Measurements from ENCODE around the gene ATG13. TPM values are rescaled to one million over a fixed set of nuclear protein-coding genes. Genes with fewer than 3 reads are reported as not detected.

The ATG13 gene
- polyA plus RNA-seq, 1 of the 3 experiments (the other 2 are of a cell fraction), result 39.4 TPM

GRCh38 chr11:46673713-46674462 is 56.5 kb downstream of the ATG13 start:
- H3K9me2 ChIP-seq, result no peaks in the 10 kb centered on the region
- POLR2A ChIA-PET, result interaction anchor here (0.6 to 1.5 kb wide), 3 partner anchors 13 to 34 kb away, joined by 3 to 4 read pairs (median 3); no protein-coding TSS in a partner anchor
- no peaks in the 10 kb centered on the region for H3K9me3 ChIP-seq
- CTCF ChIA-PET, result interaction anchor here (0.7 to 1.4 kb wide), 6 partner anchors 9 to 284 kb away, joined by 3 to 5 read pairs (median 4); no protein-coding TSS in a partner anchor
- no peaks in the 10 kb centered on the region for H4K20me1 ChIP-seq (ENCODE audit: insufficient read depth)
- no peak overlapping the region for H3K4me3 ChIP-seq (ENCODE audit: low read depth in 2 of 2, low read length in 1 of 2)
- 78% methylated on average over 3 of the region's 6 CpGs for WGBS (ENCODE audit: low lambda C conversion rate)
- peaks cover 7% of the 10 kb centered on the region for H3F3A ChIP-seq (replicated peaks; ENCODE audit: insufficient read depth)
- no peaks in the 10 kb centered on the region for H3K27me3 ChIP-seq (ENCODE audit: insufficient read depth)
- H2AFZ ChIP-seq (ENCODE audit: low read depth), result no peak overlapping the region
- TF ChIP-seq RXRA (IDR thresholded peaks at IDR 0.05; ENCODE audit: borderline replicate concordance, low read depth) (no peak), SMC3 (IDR thresholded peaks at IDR 0.05; ENCODE audit: low read depth, low read length) (no peak), ELF1 (IDR thresholded peaks at IDR 0.05) (no peak), EZH2phosphoT487 (IDR thresholded peaks at IDR 0.05; ENCODE audit: borderline replicate concordance, low read depth) (no peak), USF2 (IDR thresholded peaks at IDR 0.05; ENCODE audit: borderline replicate concordance, low read depth, low read length) (no peak), REST (IDR thresholded peaks at IDR 0.05; ENCODE audit: low read depth, low read length) (no peak)
- DNase-seq, result no peak
- peaks cover 29 to 59% of the 10 kb centered on the region in 2 experiments for H3K36me3 ChIP-seq (replicated peaks in 1 of 2; ENCODE audit: control insufficient read depth in 1 of 2, insufficient read depth in 2 of 2, low read length in 1 of 2)
- no peak overlapping the region for H3K9ac ChIP-seq
- no peaks in the 10 kb centered on the region for H3K79me2 ChIP-seq (ENCODE audit: insufficient read depth)
- peak overlapping the region in 1 of 2 experiments; percentile 34; a peak in 1 of 4 replicates for H3K27ac ChIP-seq (ENCODE audit: low read depth in 2 of 2, low read length in 1 of 2)
- no peak overlapping the region for H3K4me2 ChIP-seq
- peaks cover 0 to 15% of the 10 kb centered on the region in 2 experiments; a peak in 1 of 4 replicates for H3K4me1 ChIP-seq (ENCODE audit: control insufficient read depth in 1 of 2, insufficient read depth in 2 of 2, low read depth in 1 of 2, low read length in 1 of 2)

- CTCF ChIA-PET, result interaction anchor here (0.7 to 1.4 kb wide), 5 partner anchors 9 to 285 kb away, joined by 3 to 5 read pairs (median 4); no protein-coding TSS in a partner anchor
- H3K4me1 ChIP-seq (ENCODE audit: control insufficient read depth in 1 of 2, insufficient read depth in 2 of 2, low read depth in 1 of 2, low read length in 1 of 2), result peaks cover 0 to 15% of the 10 kb centered on the region in 2 experiments; a peak in 1 of 4 replicates
- no peaks in the 10 kb centered on the region for H3K9me3 ChIP-seq
- no peaks in the 10 kb centered on the region for H4K20me1 ChIP-seq (ENCODE audit: insufficient read depth)
- POLR2A ChIA-PET, result interaction anchor here (0.8 to 1.5 kb wide), 2 partner anchors 14 to 16 kb away, joined by 3 read pairs; no protein-coding TSS in a partner anchor
- H3K27me3 ChIP-seq (ENCODE audit: insufficient read depth), result no peaks in the 10 kb centered on the region
- 83% methylated on average over 12 of the region's 12 CpGs for WGBS (ENCODE audit: low lambda C conversion rate)
- no peak overlapping the region for H3K4me3 ChIP-seq (ENCODE audit: low read depth in 2 of 2, low read length in 1 of 2)
- H2AFZ ChIP-seq (ENCODE audit: low read depth), result no peak overlapping the region
- no peak overlapping the region for H3K4me2 ChIP-seq
- H3K36me3 ChIP-seq (replicated peaks in 1 of 2; ENCODE audit: control insufficient read depth in 1 of 2, insufficient read depth in 2 of 2, low read length in 1 of 2), result peaks cover 29 to 59% of the 10 kb centered on the region in 2 experiments
- peaks cover 7% of the 10 kb centered on the region for H3F3A ChIP-seq (replicated peaks; ENCODE audit: insufficient read depth)
- peak; percentile 58 for DNase-seq
- H3K79me2 ChIP-seq (ENCODE audit: insufficient read depth), result no peaks in the 10 kb centered on the region
- no peaks in the 10 kb centered on the region for H3K9me2 ChIP-seq
- H3K27ac ChIP-seq (ENCODE audit: low read depth in 2 of 2, low read length in 1 of 2), result peak overlapping the region; percentile 18 to 62; a peak in 2 of 4 replicates
- H3K9ac ChIP-seq, result no peak overlapping the region
- no peak for TF ChIP-seq YY1 (IDR thresholded peaks at IDR 0.05; ENCODE audit: low read depth)
- TF ChIP-seq NRF1 (IDR thresholded peaks at IDR 0.05; ENCODE audit: low read depth, low read length), result no peak
- no peak for TF ChIP-seq ELF1 (IDR thresholded peaks at IDR 0.05)
- TF ChIP-seq POLR2AphosphoS5 (IDR thresholded peaks at IDR 0.05; ENCODE audit: low read depth, low read length), result no peak
- TF ChIP-seq EP300 (IDR thresholded peaks at IDR 0.05; ENCODE audit: borderline replicate concordance in 1 of 2, low read depth in 1 of 2, low read length in 1 of 2), result no peak
- no peak for TF ChIP-seq ZBTB33 (IDR thresholded peaks at IDR 0.05; ENCODE audit: borderline replicate concordance, low read depth)
- TF ChIP-seq MXI1 (IDR thresholded peaks at IDR 0.05; ENCODE audit: low read depth, low read length), result no peak
- no peak for TF ChIP-seq FOXJ3 (CRISPR knock-in tag; IDR thresholded peaks at IDR 0.05)
- no peak for TF ChIP-seq EZH2phosphoT487 (IDR thresholded peaks at IDR 0.05; ENCODE audit: borderline replicate concordance, low read depth)
- TF ChIP-seq GATA2 (CRISPR knock-in tag; IDR thresholded peaks at IDR 0.05), result no peak
- no peak for TF ChIP-seq NFIC (IDR thresholded peaks at IDR 0.05; ENCODE audit: borderline replicate concordance)
- no peak for TF ChIP-seq TAF1 (IDR thresholded peaks at IDR 0.05; ENCODE audit: borderline replicate concordance, low read depth, low read length)
Observed at GRCh38 chr11:46674463-46675287, 57.3 kb downstream of the ATG13 start.

All from SK-N-SH (cell line).